ENCODE results near the gene ACAD8. TPM values are rescaled to one million over a fixed set of nuclear protein-coding genes. Genes with fewer than 3 reads are reported as not detected.
A peak's percentile ranks its signal among the peaks of the same experiment; 100 is the strongest.

Gene ACAD8
- total RNA-seq, 1 donor from 2014 or later, result 44.8 TPM

GRCh38 chr11:134228625-134229024 lies 24.7 kb upstream of the ACAD8 start:
- peaks cover 56% of the 10 kb centered on the region for H3K4me1 ChIP-seq
- no peak for TF ChIP-seq CTCF (IDR thresholded peaks at IDR 0.05)
- intact Hi-C loops (cut with DNase I), result no loop called here

GRCh38 chr11:134229126-134229790 lies 24.1 kb upstream of the ACAD8 start:
- Histone ChIP-seq H3K36me3 (no peaks in the 10 kb centered on the region), H3K27ac (no peak overlapping the region), H3K27me3 (no peaks in the 10 kb centered on the region), H3K4me3 (no peak overlapping the region), H3K9me3 (no peaks in the 10 kb centered on the region), H3K4me1 (peaks cover 56% of the 10 kb centered on the region)
- no peak for TF ChIP-seq CTCF (IDR thresholded peaks at IDR 0.05)
- intact Hi-C loops (cut with DNase I), result no loop called here
- no peak for DNase-seq
- ATAC-seq, result no peak

More at GRCh38 chr11:134228625-134229024, 24.7 kb upstream of the ACAD8 start:
- ATAC-seq, result no peak
- Histone ChIP-seq H3K36me3 (no peaks in the 10 kb centered on the region), H3K27ac (no peak overlapping the region), H3K9me3 (no peaks in the 10 kb centered on the region), H3K27me3 (no peaks in the 10 kb centered on the region), H3K4me3 (no peak overlapping the region)
- DNase-seq, result no peak

GRCh38 chr11:134230339-134230738 lies 23.0 kb upstream of the ACAD8 start:
- Histone ChIP-seq H3K9me3 (no peaks in the 10 kb centered on the region), H3K4me3 (no peak overlapping the region), H3K4me1 (peaks cover 56% of the 10 kb centered on the region), H3K27me3 (no peaks in the 10 kb centered on the region), H3K27ac (no peak overlapping the region), H3K36me3 (peaks cover 8% of the 10 kb centered on the region)
- TF ChIP-seq CTCF (IDR thresholded peaks at IDR 0.05), result no peak
- DNase-seq (no peak), ATAC-seq (no peak)
- intact Hi-C loops (cut with DNase I), result no loop called here

GRCh38 chr11:134231958-134232659 lies 21.3 kb upstream of the ACAD8 start:
- intact Hi-C loops (cut with DNase I), result no loop called here
- ATAC-seq, result peak; percentile 60

GRCh38 chr11:134233729-134234179 lies 19.6 kb upstream of the ACAD8 start:
- DNase-seq, result no peak
- peaks cover 37% of the 10 kb centered on the region for H3K4me1 ChIP-seq
- no peaks in the 10 kb centered on the region for H3K9me3 ChIP-seq
- no peak for TF ChIP-seq CTCF (IDR thresholded peaks at IDR 0.05)
- H3K36me3 ChIP-seq, result peaks cover 11% of the 10 kb centered on the region
- intact Hi-C loops (cut with DNase I), result no loop called here
- no peaks in the 10 kb centered on the region for H3K27me3 ChIP-seq
- H3K27ac ChIP-seq, result no peak overlapping the region
- no peak for ATAC-seq
- no peak overlapping the region for H3K4me3 ChIP-seq

More at GRCh38 chr11:134231958-134232659, 21.3 kb upstream of the ACAD8 start:
- peaks cover 9% of the 10 kb centered on the region for H3K36me3 ChIP-seq
- no peak for TF ChIP-seq CTCF (IDR thresholded peaks at IDR 0.05)
- no peak overlapping the region for H3K4me3 ChIP-seq
- H3K27ac ChIP-seq, result peak overlapping the region; percentile 31
- H3K9me3 ChIP-seq, result no peaks in the 10 kb centered on the region
- no peak for DNase-seq
- H3K4me1 ChIP-seq, result peaks cover 44% of the 10 kb centered on the region
- H3K27me3 ChIP-seq, result no peaks in the 10 kb centered on the region

Measured in upper lobe of right lung (tissue), 1 donor.